DOHH2 (cell line): ENCODE results near the gene IFNA17.

Experiments used
- EZH2phosphoT487 ChIP-seq: fragments of 200-600 bp; sonication (generic); IDR thresholded peaks from 2 replicates; pipeline ENCODE4 v1.6.1; 2017; ENCODE audit warnings: borderline replicate concordance, mild to moderate bottlenecking, antibody characterized with exemption, low read length, moderate library complexity, mixed read lengths
- TF ChIP-seq, protein P1 (sequence below): fragments of 200-600 bp; sonication (generic); IDR thresholded peaks from one replicate; pipeline ENCODE4 v1.5.1; 2014; ENCODE audit warnings: antibody characterized with exemption, mild to moderate bottlenecking, low read depth, low read length; ENCODE audit not compliant: poor library complexity, severe bottlenecking

DNA sequence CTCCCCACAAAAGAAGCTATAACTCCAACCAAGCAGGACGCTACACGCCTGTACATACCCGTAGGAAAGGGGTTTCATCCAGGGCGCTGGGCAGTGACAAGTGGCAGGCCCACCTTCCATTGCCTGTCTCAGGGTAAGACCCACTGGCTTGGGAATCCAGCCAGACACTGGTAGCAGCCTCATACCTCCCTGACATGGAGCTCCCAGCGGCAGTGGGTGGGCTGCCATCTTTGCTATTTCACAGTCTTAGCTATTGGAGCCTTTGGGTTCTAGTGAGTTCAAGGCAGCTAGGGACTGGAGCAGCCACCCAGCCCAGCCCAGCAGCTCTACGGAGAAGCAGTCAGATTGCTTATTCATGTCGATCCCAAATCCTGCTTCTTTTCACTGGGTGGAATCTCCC lies 17.7 kb downstream of the IFNA17 start:
- TF ChIP-seq, protein P1, sequence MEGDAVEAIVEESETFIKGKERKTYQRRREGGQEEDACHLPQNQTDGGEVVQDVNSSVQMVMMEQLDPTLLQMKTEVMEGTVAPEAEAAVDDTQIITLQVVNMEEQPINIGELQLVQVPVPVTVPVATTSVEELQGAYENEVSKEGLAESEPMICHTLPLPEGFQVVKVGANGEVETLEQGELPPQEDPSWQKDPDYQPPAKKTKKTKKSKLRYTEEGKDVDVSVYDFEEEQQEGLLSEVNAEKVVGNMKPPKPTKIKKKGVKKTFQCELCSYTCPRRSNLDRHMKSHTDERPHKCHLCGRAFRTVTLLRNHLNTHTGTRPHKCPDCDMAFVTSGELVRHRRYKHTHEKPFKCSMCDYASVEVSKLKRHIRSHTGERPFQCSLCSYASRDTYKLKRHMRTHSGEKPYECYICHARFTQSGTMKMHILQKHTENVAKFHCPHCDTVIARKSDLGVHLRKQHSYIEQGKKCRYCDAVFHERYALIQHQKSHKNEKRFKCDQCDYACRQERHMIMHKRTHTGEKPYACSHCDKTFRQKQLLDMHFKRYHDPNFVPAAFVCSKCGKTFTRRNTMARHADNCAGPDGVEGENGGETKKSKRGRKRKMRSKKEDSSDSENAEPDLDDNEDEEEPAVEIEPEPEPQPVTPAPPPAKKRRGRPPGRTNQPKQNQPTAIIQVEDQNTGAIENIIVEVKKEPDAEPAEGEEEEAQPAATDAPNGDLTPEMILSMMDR = no peak
- TF ChIP-seq EZH2phosphoT487 = no peak
